CD14-positive monocyte (primary cell): ENCODE results near the gene AMPH. TPM values are rescaled to one million over a fixed set of nuclear protein-coding genes. Genes with fewer than 3 reads are reported as not detected.

ENCODE experiments used
- DNase-seq, 3 donors: peaks; one replicate each; pipeline ENCODE4 v3.0.0-alpha.2; 2011 to 2022
- H2AFZ ChIP-seq: 2 replicates; pipeline ENCODE4 v1.6.0; 2012; ENCODE audit warnings: mild to moderate bottlenecking, low read depth, low read length, inconsistent platforms; ENCODE audit not compliant: insufficient read depth, poor library complexity, severe bottlenecking
- H3K27ac ChIP-seq, 2 donors: 1 replicate in 1 of 2; 2 replicates in 1 of 2; pipeline ENCODE4 v1.5.1; 2012 to 2013; ENCODE audit warnings: low read length in 2 of 2, control low read depth in 1 of 2, inconsistent platforms in 1 of 2, low read depth in 1 of 2, mild to moderate bottlenecking in 1 of 2
- H3K27me3 ChIP-seq, 2 donors: one replicate each; pipeline versions ENCODE4 v1.6.0 to v1.6.1; 2011 to 2013; ENCODE audit warnings: low read length in 2 of 2; ENCODE audit not compliant: control insufficient read depth in 2 of 2, insufficient read depth in 2 of 2
- H3K36me3 ChIP-seq, 2 donors: replicated peaks in 1 of 2; 1 replicate in 1 of 2; 2 replicates in 1 of 2; pipeline versions ENCODE4 v1.5.1 to v1.6.1; 2012 to 2013; ENCODE audit warnings: low read length in 2 of 2, control low read depth in 1 of 2, inconsistent platforms in 1 of 2, mild to moderate bottlenecking in 1 of 2; ENCODE audit not compliant: insufficient read depth in 2 of 2, control insufficient read depth in 1 of 2
- H3K4me1 ChIP-seq, 2 donors: 1 replicate in 1 of 2; 2 replicates in 1 of 2; pipeline versions ENCODE4 v1.5.1 to v1.6.1; 2012 to 2013; ENCODE audit warnings: low read length in 2 of 2, control low read depth in 1 of 2, inconsistent platforms in 1 of 2, mild to moderate bottlenecking in 1 of 2, moderate library complexity in 1 of 2; ENCODE audit not compliant: insufficient read depth in 2 of 2, control insufficient read depth in 1 of 2
- H3K4me2 ChIP-seq: replicated peaks from 2 replicates; pipeline ENCODE3; 2012; ENCODE audit warnings: low read length, moderate library complexity, mild to moderate bottlenecking; ENCODE audit not compliant: poor library complexity, severe bottlenecking; ENCODE audit errors: extremely low read depth
- H3K4me3 ChIP-seq, 3 experiments: fragments of 200-600 bp in 1 of 3; sonication (generic) in 1 of 3; replicated peaks in 1 of 3; 1 replicate in 2 of 3; 2 replicates in 1 of 3; pipeline ENCODE4 v1.5.1; 2011 to 2013; ENCODE audit warnings: low read length in 3 of 3, mild to moderate bottlenecking in 3 of 3, control low read depth in 2 of 3, low read depth in 2 of 3, inconsistent platforms in 1 of 3, moderate library complexity in 1 of 3
- H3K79me2 ChIP-seq: 2 replicates; pipeline ENCODE4 v1.6.0; 2012; ENCODE audit warnings: mild to moderate bottlenecking, control low read depth, inconsistent platforms, low read length, moderate library complexity; ENCODE audit not compliant: insufficient read depth
- H3K9ac ChIP-seq: 2 replicates; pipeline ENCODE4 v1.6.0; 2017; ENCODE audit warnings: low read length, mild to moderate bottlenecking; ENCODE audit not compliant: insufficient read depth, poor library complexity, severe bottlenecking
- H3K9me3 ChIP-seq, 2 donors: replicated peaks in 1 of 2; 1 replicate in 1 of 2; 2 replicates in 1 of 2; pipeline versions ENCODE4 v1.5.1 to v1.6.1; 2012 to 2013; ENCODE audit warnings: low read length in 2 of 2, control low read depth in 1 of 2; ENCODE audit not compliant: control insufficient read depth in 1 of 2, insufficient read depth in 1 of 2
- H4K20me1 ChIP-seq: 2 replicates; pipeline ENCODE4 v1.6.0; 2012; ENCODE audit warnings: mild to moderate bottlenecking, low read length, control low read depth, moderate library complexity; ENCODE audit not compliant: insufficient read depth
- H3K27ac Mint-ChIP-seq, 7 donors: one replicate each; pipeline ENCODE4 v1.8.0; 2020; ENCODE audit warnings: mild to moderate bottlenecking in 7 of 7, mixed read lengths in 7 of 7, moderate library complexity in 6 of 7, inconsistent platforms in 2 of 7
- H3K27me3 Mint-ChIP-seq, 3 donors: one replicate each; pipeline ENCODE4 v1.8.0; 2021 to 2022; ENCODE audit warnings: low read depth in 3 of 3, mild to moderate bottlenecking in 3 of 3, mixed read lengths in 3 of 3, moderate library complexity in 3 of 3, inconsistent platforms in 1 of 3
- H3K36me3 Mint-ChIP-seq, 2 donors: one replicate each; pipeline ENCODE4 v1.8.0; 2020; ENCODE audit warnings: mixed read lengths in 2 of 2, inconsistent platforms in 1 of 2, mild to moderate bottlenecking in 1 of 2
- H3K4me1 Mint-ChIP-seq: one replicate; pipeline ENCODE4 v1.8.0; 2020; ENCODE audit warnings: mild to moderate bottlenecking, mixed read lengths
- H3K4me3 Mint-ChIP-seq, 2 donors: one replicate each; pipeline ENCODE4 v1.8.0; 2020; ENCODE audit warnings: mild to moderate bottlenecking in 2 of 2, mixed read lengths in 2 of 2, moderate library complexity in 1 of 2
- H3K9me3 Mint-ChIP-seq, 7 donors: one replicate each; pipeline ENCODE4 v1.8.0; 2020 to 2022; ENCODE audit warnings: mixed read lengths in 7 of 7, mild to moderate bottlenecking in 6 of 7, moderate library complexity in 6 of 7, inconsistent platforms in 2 of 7
- WGBS: methylation state at CpG from one replicate; pipeline ENCODE4 v1.1.5; 2013; ENCODE audit warnings: missing lambda C conversion rate; ENCODE audit not compliant: insufficient coverage; 5-methylcytosine and 5-hydroxymethylcytosine counted together
- intact Hi-C, 2 donors: fragments of 100-400 bp; cut with micrococcal nuclease; formaldehyde crosslinking; loops; one replicate each; pipeline versions ENCODE4 v1.15.0 to v1.15.1; 2023
- polyA plus RNA-seq, 3 donors: library from polyadenylated mRNA; depleted of rRNA in 1 of 3; unstranded in 2 of 3; stranded (reverse) in 1 of 3; fragments of 300-500 nt in 2 of 3; fragments of >200 nt in 1 of 3; fragmentation: Illumina TruSeq in 2 of 3; gene quantifications; 1 replicate in 2 of 3; 2 replicates in 1 of 3; pipeline ENCODE4 v1.2.3, GENCODE V29; 2012 to 2021
- TF ChIP-seq, protein P1 (sequence below): fragments of 200-600 bp; IDR thresholded peaks from one replicate; pipeline ENCODE4 v1.8.0; 2022; ENCODE audit warnings: antibody characterized with exemption, mild to moderate bottlenecking

Gene AMPH
- polyA plus RNA-seq, 3 donors = 0.61 to 0.96 (median 0.67) TPM

DNA sequence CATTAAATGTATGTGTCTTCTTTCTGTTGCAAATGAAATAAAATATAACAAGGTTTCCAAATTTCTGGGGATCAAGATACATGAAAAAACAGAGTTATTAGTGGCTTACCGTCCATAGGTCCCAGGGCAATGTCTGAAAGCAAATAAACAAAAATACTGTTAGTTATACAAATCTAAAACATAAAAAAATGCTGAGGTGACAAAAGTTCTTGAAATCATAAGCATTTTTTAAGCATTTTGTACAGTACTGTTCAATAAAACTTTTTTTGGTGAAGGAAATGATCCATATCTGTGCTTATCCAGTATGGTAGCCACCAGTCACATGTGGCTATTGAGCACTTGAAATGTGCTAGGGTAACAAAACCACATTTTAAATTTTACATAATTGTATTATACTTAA is 199.1 kb downstream of the AMPH start:
- Histone ChIP-seq H3K27ac (no peak overlapping the region), H3K4me3 (no peak overlapping the region), H3K79me2 (no peaks in the 10 kb centered on the region), H3K27me3 (no peaks in the 10 kb centered on the region), H3K4me1 (no peaks in the 10 kb centered on the region), H4K20me1 (no peaks in the 10 kb centered on the region), H3K9me3 (no peaks in the 10 kb centered on the region), H3K4me2 (no peak overlapping the region), H2AFZ (no peak overlapping the region), H3K36me3 (no peaks in the 10 kb centered on the region), H3K9ac (no peak overlapping the region)
- WGBS = no CpG with 5 or more reads among the region's 1 CpG
- H3K36me3 Mint-ChIP-seq = no peaks in the 10 kb centered on the region
- peaks cover 0 to 2% (median 0%) of the 10 kb centered on the region in 3 donors for H3K27me3 Mint-ChIP-seq
- intact Hi-C loops = no loop called here
- DNase-seq = no peak
- H3K27ac Mint-ChIP-seq = no peak overlapping the region
- H3K9me3 Mint-ChIP-seq = peaks cover 0 to 3% (median 0%) of the 10 kb centered on the region in 7 donors
- TF ChIP-seq, protein P1, sequence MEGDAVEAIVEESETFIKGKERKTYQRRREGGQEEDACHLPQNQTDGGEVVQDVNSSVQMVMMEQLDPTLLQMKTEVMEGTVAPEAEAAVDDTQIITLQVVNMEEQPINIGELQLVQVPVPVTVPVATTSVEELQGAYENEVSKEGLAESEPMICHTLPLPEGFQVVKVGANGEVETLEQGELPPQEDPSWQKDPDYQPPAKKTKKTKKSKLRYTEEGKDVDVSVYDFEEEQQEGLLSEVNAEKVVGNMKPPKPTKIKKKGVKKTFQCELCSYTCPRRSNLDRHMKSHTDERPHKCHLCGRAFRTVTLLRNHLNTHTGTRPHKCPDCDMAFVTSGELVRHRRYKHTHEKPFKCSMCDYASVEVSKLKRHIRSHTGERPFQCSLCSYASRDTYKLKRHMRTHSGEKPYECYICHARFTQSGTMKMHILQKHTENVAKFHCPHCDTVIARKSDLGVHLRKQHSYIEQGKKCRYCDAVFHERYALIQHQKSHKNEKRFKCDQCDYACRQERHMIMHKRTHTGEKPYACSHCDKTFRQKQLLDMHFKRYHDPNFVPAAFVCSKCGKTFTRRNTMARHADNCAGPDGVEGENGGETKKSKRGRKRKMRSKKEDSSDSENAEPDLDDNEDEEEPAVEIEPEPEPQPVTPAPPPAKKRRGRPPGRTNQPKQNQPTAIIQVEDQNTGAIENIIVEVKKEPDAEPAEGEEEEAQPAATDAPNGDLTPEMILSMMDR = no peak
- no peaks in the 10 kb centered on the region for H3K4me1 Mint-ChIP-seq
- no peak overlapping the region for H3K4me3 Mint-ChIP-seq

DNA sequence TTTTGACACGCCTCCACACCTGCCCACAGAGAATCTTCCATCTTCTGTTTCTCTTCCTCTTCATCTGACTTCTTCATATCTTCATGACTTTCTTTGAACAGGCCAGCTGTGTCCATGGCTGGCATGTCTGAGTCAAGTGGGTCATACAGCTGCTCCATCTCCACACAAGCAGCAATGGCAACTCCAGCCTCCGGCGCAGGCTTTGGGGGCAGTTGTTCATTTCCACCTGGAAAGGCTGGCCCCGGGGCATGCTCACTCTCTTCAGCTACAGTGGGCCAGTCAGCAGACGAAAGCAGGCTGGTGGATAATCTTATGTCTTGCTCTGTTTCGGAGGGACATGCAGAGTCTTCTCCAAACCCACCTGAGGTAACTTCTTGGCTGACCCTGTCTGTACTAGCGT is 202.1 kb downstream of the AMPH start:
- Mint-ChIP-seq H3K4me3 (no peak overlapping the region), H3K36me3 (no peaks in the 10 kb centered on the region), H3K9me3 (peaks cover 0 to 3% (median 0%) of the 10 kb centered on the region in 7 donors), H3K4me1 (peaks cover 17% of the 10 kb centered on the region), H3K27ac (no peak overlapping the region), H3K27me3 (no peaks in the 10 kb centered on the region)
- Histone ChIP-seq H3K4me3 (no peak overlapping the region), H3K9ac (no peak overlapping the region), H3K4me2 (no peak overlapping the region), H4K20me1 (no peaks in the 10 kb centered on the region), H3K36me3 (no peaks in the 10 kb centered on the region), H2AFZ (no peak overlapping the region), H3K9me3 (no peaks in the 10 kb centered on the region), H3K27ac (no peak overlapping the region), H3K4me1 (peaks cover 9 to 11% of the 10 kb centered on the region in 2 donors), H3K27me3 (no peaks in the 10 kb centered on the region), H3K79me2 (no peaks in the 10 kb centered on the region)
- WGBS = 100% methylated on average over 3 of the region's 7 CpGs
- intact Hi-C loops = no loop called here
- DNase-seq = no peak
- TF ChIP-seq, protein P1 = no peak
